ENCODE results near the gene PGBD5.
"Not testable (repeated sequence)": the region's sequence is repeated elsewhere in the genome, so short reads cannot be mapped to it uniquely, and the experiment has no call there.

PGBD5 gene

GRCh38 chr1:230423951-230424350, 2.2 kb downstream of the PGBD5 start:
- Histone ChIP-seq H3K4me1 (ENCODE audit: control insufficient read depth in 1 of 2, insufficient read depth in 1 of 2, low read depth in 1 of 2, low read length in 1 of 2) (peaks cover 3 to 5% of the 10 kb centered on the region in 2 experiments), H3K4me3 (ENCODE audit: low read depth in 1 of 2, low read length in 1 of 2) (no peak overlapping the region), H3K27ac (no peak overlapping the region), H3K36me3 (no peaks in the 10 kb centered on the region), H3K9me3 (no peaks in the 10 kb centered on the region), H3K27me3 (peaks cover 95% of the 10 kb centered on the region)
- no peak for TF ChIP-seq CTCF (IDR thresholded peaks at IDR 0.05)

GRCh38 chr1:230423261-230423660, 2.9 kb downstream of the PGBD5 start:
- peaks cover 3 to 5% of the 10 kb centered on the region in 2 experiments for H3K4me1 ChIP-seq (ENCODE audit: control insufficient read depth in 1 of 2, insufficient read depth in 1 of 2, low read depth in 1 of 2, low read length in 1 of 2)
- H3K27ac ChIP-seq = no peak overlapping the region
- no peaks in the 10 kb centered on the region for H3K9me3 ChIP-seq
- H3K36me3 ChIP-seq = no peaks in the 10 kb centered on the region
- TF ChIP-seq CTCF (IDR thresholded peaks at IDR 0.05) = no peak
- H3K27me3 ChIP-seq = peaks cover 88% of the 10 kb centered on the region
- H3K4me3 ChIP-seq (ENCODE audit: low read depth in 1 of 2, low read length in 1 of 2) = no peak overlapping the region

GRCh38 chr1:230422221-230422981, 3.7 kb downstream of the PGBD5 start:
- H3K27ac ChIP-seq = no peak overlapping the region
- peaks cover 88% of the 10 kb centered on the region for H3K27me3 ChIP-seq
- H3K4me1 ChIP-seq (ENCODE audit: control insufficient read depth in 1 of 2, insufficient read depth in 1 of 2, low read depth in 1 of 2, low read length in 1 of 2) = peaks cover 3 to 5% of the 10 kb centered on the region in 2 experiments
- H3K36me3 ChIP-seq = no peaks in the 10 kb centered on the region
- no peaks in the 10 kb centered on the region for H3K9me3 ChIP-seq
- no peak for TF ChIP-seq CTCF (IDR thresholded peaks at IDR 0.05)
- no peak overlapping the region for H3K4me3 ChIP-seq (ENCODE audit: low read depth in 1 of 2, low read length in 1 of 2)

GRCh38 chr1:230421481-230421880, 4.7 kb downstream of the PGBD5 start:
- Histone ChIP-seq H3K27me3 (peaks cover 88% of the 10 kb centered on the region), H3K4me3 (ENCODE audit: low read depth in 1 of 2, low read length in 1 of 2) (no peak overlapping the region), H3K27ac (no peak overlapping the region), H3K4me1 (ENCODE audit: control insufficient read depth in 1 of 2, insufficient read depth in 1 of 2, low read depth in 1 of 2, low read length in 1 of 2) (peaks cover under 1 to 5% of the 10 kb centered on the region in 2 experiments), H3K9me3 (no peaks in the 10 kb centered on the region), H3K36me3 (no peaks in the 10 kb centered on the region)
- no peak for TF ChIP-seq CTCF (IDR thresholded peaks at IDR 0.05)

GRCh38 chr1:230420372-230420771, 5.8 kb downstream of the PGBD5 start:
- not testable (repeated sequence) for H3K4me1 ChIP-seq (ENCODE audit: control insufficient read depth in 1 of 2, insufficient read depth in 1 of 2, low read depth in 1 of 2, low read length in 1 of 2); H3K36me3 ChIP-seq; H3K4me3 ChIP-seq (ENCODE audit: low read depth in 1 of 2, low read length in 1 of 2); H3K9me3 ChIP-seq; H3K27ac ChIP-seq
- H3K27me3 ChIP-seq = peaks cover 90% of the 10 kb centered on the region

- no peaks in the 10 kb centered on the region for H3K9me3 ChIP-seq
- H3K36me3 ChIP-seq = no peaks in the 10 kb centered on the region
- no peak for TF ChIP-seq CTCF (IDR thresholded peaks at IDR 0.05)
- H3K27me3 ChIP-seq = peaks cover 71% of the 10 kb centered on the region
- H3K27ac ChIP-seq = no peak overlapping the region
- no peaks in the 10 kb centered on the region for H3K4me1 ChIP-seq (ENCODE audit: control insufficient read depth in 1 of 2, insufficient read depth in 1 of 2, low read depth in 1 of 2, low read length in 1 of 2)
- H3K4me3 ChIP-seq (ENCODE audit: low read depth in 1 of 2, low read length in 1 of 2) = no peak overlapping the region
These were observed 9.7 kb downstream of the PGBD5 start for GRCh38 chr1:230416430-230416829.

Measured in neutrophil (primary cell).